Posterior cingulate gyrus (tissue), 11 donors: Measurements from ENCODE around the gene STAG1.

Experiments
- DNase-seq, 10 donors: peaks; one replicate each; pipeline versions ENCODE4 v3.0.0 to v3.0.0-alpha.2; 2020 to 2021; ENCODE audit warnings: mixed read lengths in 3 of 10
- intact Hi-C: fragments of 100-400 bp; cut with DNase I; formaldehyde crosslinking; loops from one replicate; pipeline ENCODE4 v1.15.1; 2023

STAG1 gene

GRCh38 chr3:136292500-136292899 is 459.7 kb downstream of the STAG1 start:
- intact Hi-C loops = no loop called here
- no peak for DNase-seq

- no peak for DNase-seq
- intact Hi-C loops = no loop called here
Observed at GRCh38 chr3:136291302-136291701, 460.9 kb downstream of the STAG1 start.
